B cell (primary cell): ENCODE measurements around the gene NANOS1. TPM values are rescaled to one million over a fixed set of nuclear protein-coding genes. Genes with fewer than 3 reads are reported as not detected.

Experiments used
- ATAC-seq: fragments of 200-7000 bp; cut with Tn5 transposase; one replicate; pipeline ENCODE4 v1.10.0; 2021; ENCODE audit warnings: low read depth, mild to moderate bottlenecking, moderate number of reproducible peaks, moderate library complexity
- CTCF ChIA-PET: fragments of 350-600 bp; sonication (Branson Sonifier 250); formaldehyde crosslinking; loops from one replicate; lab custom pipeline; 2021; ENCODE audit warnings: antibody characterized with exemption, inconsistent platforms; lab: Charles Lee
- POLR2A ChIA-PET: fragments of 350-600 bp; sonication (Branson Sonifier 250); formaldehyde crosslinking; loops from one replicate; lab custom pipeline; 2021; ENCODE audit warnings: antibody characterized with exemption; lab: Charles Lee
- DNase-seq: peaks from one replicate; pipeline ENCODE4 v3.0.0; 2013
- H2AFZ ChIP-seq: 2 replicates; pipeline ENCODE4 v1.6.1; 2012; ENCODE audit warnings: mild to moderate bottlenecking, low read depth, low read length; ENCODE audit not compliant: insufficient read depth, poor library complexity, severe bottlenecking
- H3K27ac ChIP-seq, 2 donors: 1 replicate in 1 of 2; 2 replicates in 1 of 2; pipeline ENCODE4 v1.5.1; 2012 to 2013; ENCODE audit warnings: low read length in 2 of 2, mild to moderate bottlenecking in 2 of 2, moderate library complexity in 1 of 2
- H3K27me3 ChIP-seq, 4 experiments: fragments of 200-600 bp in 1 of 4; sonication (generic) in 1 of 4; replicated peaks in 1 of 4; 1 replicate in 2 of 4; 2 replicates in 2 of 4; pipeline versions ENCODE4 v1.6.1 to v1.7.0; 2013 to 2016; ENCODE audit warnings: low read length in 3 of 4, mild to moderate bottlenecking in 2 of 4, mixed read lengths in 1 of 4, moderate library complexity in 1 of 4; ENCODE audit not compliant: insufficient read depth in 4 of 4, control insufficient read depth in 3 of 4; ENCODE audit errors: control extremely low read depth in 1 of 4
- H3K36me3 ChIP-seq, 2 experiments: replicated peaks in 1 of 2; 1 replicate in 1 of 2; 2 replicates in 1 of 2; pipeline versions ENCODE4 v1.6.1 to v1.7.1; 2013; ENCODE audit warnings: low read length in 1 of 2; ENCODE audit not compliant: insufficient read depth in 2 of 2, control insufficient read depth in 1 of 2; ENCODE audit errors: control extremely low read depth in 1 of 2, extremely low read depth in 1 of 2
- H3K4me1 ChIP-seq, 2 donors: fragments of 200-600 bp in 1 of 2; sonication (generic) in 1 of 2; 1 replicate in 1 of 2; 2 replicates in 1 of 2; pipeline versions ENCODE4 v1.5.1 to v1.6.1; 2013 to 2017; ENCODE audit warnings: low read length in 2 of 2; ENCODE audit not compliant: control insufficient read depth in 2 of 2, insufficient read depth in 2 of 2
- H3K4me2 ChIP-seq: replicated peaks from 2 replicates; pipeline ENCODE3; 2012; ENCODE audit warnings: mild to moderate bottlenecking, low read depth, low read length; ENCODE audit not compliant: poor library complexity, severe bottlenecking
- H3K4me3 ChIP-seq, 5 experiments: fragments of 200-600 bp in 1 of 5; sonication (generic) in 1 of 5; 1 replicate in 3 of 5; 2 replicates in 2 of 5; pipeline versions ENCODE4 v1.5.1 to v1.7.0; 2011 to 2016; ENCODE audit warnings: low read length in 4 of 5, mild to moderate bottlenecking in 4 of 5, low read depth in 2 of 5, control low read depth in 1 of 5, moderate library complexity in 1 of 5; ENCODE audit not compliant: insufficient read depth in 1 of 5; ENCODE audit errors: control extremely low read depth in 1 of 5, extremely low read depth in 1 of 5
- H3K79me2 ChIP-seq: fragments of 200-600 bp; sonication (generic); one replicate; pipeline ENCODE4 v1.6.0; 2016; ENCODE audit warnings: low read length; ENCODE audit not compliant: control insufficient read depth, insufficient read depth
- H3K9ac ChIP-seq: fragments of 200-600 bp; sonication (generic); 2 replicates; pipeline ENCODE4 v1.6.1; 2017; ENCODE audit warnings: mild to moderate bottlenecking, low read length, moderate library complexity
- H3K9me3 ChIP-seq, 3 donors: one replicate each; pipeline versions ENCODE4 v1.6.1 to v1.7.1; 2013; ENCODE audit warnings: low read length in 2 of 3; ENCODE audit not compliant: control insufficient read depth in 2 of 3, insufficient read depth in 1 of 3; ENCODE audit errors: control extremely low read depth in 1 of 3
- H4K20me1 ChIP-seq: 2 replicates; pipeline ENCODE4 v1.6.0; 2012; ENCODE audit warnings: mild to moderate bottlenecking, low read length; ENCODE audit not compliant: insufficient read depth, control insufficient read depth, poor library complexity, severe bottlenecking
- H3K27ac Mint-ChIP-seq: one replicate; pipeline ENCODE4 v1.8.0; 2021; ENCODE audit warnings: mixed read lengths
- H3K27me3 Mint-ChIP-seq: one replicate; pipeline ENCODE4 v1.8.0; 2021; ENCODE audit warnings: mixed read lengths
- H3K4me1 Mint-ChIP-seq: one replicate; pipeline ENCODE4 v1.8.0; 2021; ENCODE audit warnings: mixed read lengths
- H3K4me3 Mint-ChIP-seq: one replicate; pipeline ENCODE4 v1.8.0; 2021; ENCODE audit warnings: mixed read lengths
- H3K9me3 Mint-ChIP-seq: one replicate; pipeline ENCODE4 v1.8.0; 2022; ENCODE audit warnings: mixed read lengths; ENCODE audit not compliant: insufficient read depth
- EZH2 ChIP-seq: IDR thresholded peaks from 2 replicates; pipeline ENCODE4 v1.6.1; 2012; ENCODE audit warnings: borderline replicate concordance, low read depth, mild to moderate bottlenecking, moderate library complexity, low read length; ENCODE audit not compliant: insufficient read depth, poor library complexity, severe bottlenecking
- WGBS: methylation state at CpG from one replicate; pipeline ENCODE4 v1.1.5; 2013; ENCODE audit warnings: missing lambda C conversion rate; ENCODE audit not compliant: insufficient coverage; 5-methylcytosine and 5-hydroxymethylcytosine counted together
- intact Hi-C: fragments of 100-400 bp; cut with micrococcal nuclease; formaldehyde crosslinking; loops from one replicate; pipeline ENCODE4 v1.10.0; 2022
- polyA minus RNA-seq: library from RNA; depleted of rRNA, polyadenylated mRNA; stranded (reverse); fragments of >200 nt; gene quantifications from 2 replicates; pipeline ENCODE4 v1.2.3, GENCODE V29; 2012
- polyA plus RNA-seq: library from polyadenylated mRNA; depleted of rRNA; stranded (reverse); fragments of >200 nt; gene quantifications from 2 replicates; pipeline ENCODE4 v1.2.3, GENCODE V29; 2012
- total RNA-seq, 2 donors: library from RNA; stranded (reverse); fragments of 120-200 nt in 1 of 2; gene quantifications; 1 replicate in 1 of 2; 2 replicates in 1 of 2; pipeline versions ENCODE4 v1.2.3 to v1.2.4, GENCODE V29; 2013 to 2022
- TF ChIP-seq, protein P1 (sequence below): fragments of 200-600 bp; IDR thresholded peaks from one replicate; pipeline ENCODE4 v1.8.0; 2022; ENCODE audit warnings: antibody characterized with exemption, mild to moderate bottlenecking

Gene NANOS1, protein sequence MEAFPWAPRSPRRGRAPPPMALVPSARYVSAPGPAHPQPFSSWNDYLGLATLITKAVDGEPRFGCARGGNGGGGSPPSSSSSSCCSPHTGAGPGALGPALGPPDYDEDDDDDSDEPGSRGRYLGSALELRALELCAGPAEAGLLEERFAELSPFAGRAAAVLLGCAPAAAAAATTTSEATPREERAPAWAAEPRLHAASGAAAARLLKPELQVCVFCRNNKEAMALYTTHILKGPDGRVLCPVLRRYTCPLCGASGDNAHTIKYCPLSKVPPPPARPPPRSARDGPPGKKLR
- 0.24 and 0.69 TPM in 2 replicates for total RNA-seq
- total RNA-seq (2013), result 0.09 TPM
- 0.03 and 0.16 TPM in 2 replicates for polyA plus RNA-seq
- polyA minus RNA-seq, result 0.17 and 0.36 TPM in 2 replicates

DNA sequence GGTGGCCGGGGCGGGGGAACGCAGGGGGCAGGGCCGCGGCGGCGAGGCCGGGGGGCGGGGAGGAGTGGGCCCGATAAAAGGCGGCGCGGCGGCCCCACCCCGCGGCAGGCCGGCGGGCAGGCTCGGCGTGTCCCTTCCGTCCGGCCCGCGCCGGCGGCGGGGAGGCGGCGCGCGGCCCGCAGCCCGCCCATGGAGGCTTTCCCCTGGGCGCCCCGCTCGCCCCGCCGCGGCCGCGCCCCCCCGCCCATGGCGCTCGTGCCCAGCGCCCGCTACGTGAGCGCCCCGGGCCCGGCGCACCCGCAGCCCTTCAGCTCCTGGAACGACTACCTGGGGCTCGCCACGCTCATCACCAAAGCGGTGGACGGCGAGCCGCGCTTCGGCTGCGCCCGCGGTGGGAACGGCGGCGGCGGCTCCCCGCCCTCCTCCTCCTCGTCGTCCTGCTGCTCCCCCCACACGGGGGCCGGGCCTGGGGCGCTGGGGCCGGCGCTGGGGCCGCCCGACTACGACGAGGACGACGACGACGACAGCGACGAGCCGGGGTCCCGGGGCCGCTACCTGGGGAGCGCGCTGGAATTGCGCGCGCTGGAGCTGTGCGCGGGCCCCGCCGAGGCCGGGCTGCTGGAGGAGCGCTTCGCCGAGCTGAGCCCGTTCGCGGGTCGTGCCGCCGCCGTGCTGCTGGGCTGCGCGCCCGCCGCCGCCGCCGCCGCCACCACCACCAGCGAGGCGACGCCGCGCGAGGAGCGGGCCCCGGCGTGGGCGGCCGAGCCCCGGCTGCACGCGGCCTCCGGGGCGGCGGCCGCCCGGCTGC, at the start of gene NANOS1:
TSS of gene NANOS1 (plus strand) at position 102 of the 808 bp plus-strand sequence. CDS start at position 190, 88 bp downstream.
- Mint-ChIP-seq H3K27ac (peak within 1 kb of the TSS; percentile 37), H3K27me3 (peaks cover 25% of the 10 kb centered on the region), H3K9me3 (no peaks in the 10 kb centered on the region), H3K4me1 (peaks cover 24% of the 10 kb centered on the region), H3K4me3 (peak within 1 kb of the TSS; percentile 83)
- DNase-seq, result no peak
- Histone ChIP-seq H3K9ac (peak within 1 kb of the TSS; percentile 54), H4K20me1 (peaks cover 34% of the 10 kb centered on the region), H3K36me3 (peaks cover 2 to 12% of the 10 kb centered on the region in 2 experiments), H3K4me3 (peak within 1 kb of the TSS; percentile 7 to 55 (median 43)), H2AFZ (peak within 1 kb of the TSS; percentile 53), H3K27ac (no peak within 1 kb of the TSS), H3K4me2 (peak within 1 kb of the TSS; percentile 93), H3K27me3 (peaks cover 0 to 35% (median 8%) of the 10 kb centered on the region in 4 experiments), H3K79me2 (no peaks in the 10 kb centered on the region), H3K9me3 (peaks cover 0 to 3% (median 0%) of the 10 kb centered on the region in 3 donors), H3K4me1 (peaks cover 21% of the 10 kb centered on the region in 2 donors)
- ChIA-PET CTCF (no interaction called here), POLR2A (no interaction called here)
- intact Hi-C loops, result loop anchor here (1.0 kb wide), 2 partner anchors 50 to 74 kb away; partner anchors contain the start of genes DENND10 and EIF3A
- under 1% methylated on average over 136 of the region's 136 CpGs for WGBS
- TF ChIP-seq EZH2, result no peak
- TF ChIP-seq, protein P1, sequence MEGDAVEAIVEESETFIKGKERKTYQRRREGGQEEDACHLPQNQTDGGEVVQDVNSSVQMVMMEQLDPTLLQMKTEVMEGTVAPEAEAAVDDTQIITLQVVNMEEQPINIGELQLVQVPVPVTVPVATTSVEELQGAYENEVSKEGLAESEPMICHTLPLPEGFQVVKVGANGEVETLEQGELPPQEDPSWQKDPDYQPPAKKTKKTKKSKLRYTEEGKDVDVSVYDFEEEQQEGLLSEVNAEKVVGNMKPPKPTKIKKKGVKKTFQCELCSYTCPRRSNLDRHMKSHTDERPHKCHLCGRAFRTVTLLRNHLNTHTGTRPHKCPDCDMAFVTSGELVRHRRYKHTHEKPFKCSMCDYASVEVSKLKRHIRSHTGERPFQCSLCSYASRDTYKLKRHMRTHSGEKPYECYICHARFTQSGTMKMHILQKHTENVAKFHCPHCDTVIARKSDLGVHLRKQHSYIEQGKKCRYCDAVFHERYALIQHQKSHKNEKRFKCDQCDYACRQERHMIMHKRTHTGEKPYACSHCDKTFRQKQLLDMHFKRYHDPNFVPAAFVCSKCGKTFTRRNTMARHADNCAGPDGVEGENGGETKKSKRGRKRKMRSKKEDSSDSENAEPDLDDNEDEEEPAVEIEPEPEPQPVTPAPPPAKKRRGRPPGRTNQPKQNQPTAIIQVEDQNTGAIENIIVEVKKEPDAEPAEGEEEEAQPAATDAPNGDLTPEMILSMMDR, result no peak
- no peak for ATAC-seq
